NCI-H2171 (cell line): ENCODE measurements around the gene RPS27L.

ENCODE experiments used
- DNase-seq: peaks from one replicate; lab custom pipeline; 2025; lab: John Stamatoyannopoulos, UW

The RPS27L gene

DNA sequence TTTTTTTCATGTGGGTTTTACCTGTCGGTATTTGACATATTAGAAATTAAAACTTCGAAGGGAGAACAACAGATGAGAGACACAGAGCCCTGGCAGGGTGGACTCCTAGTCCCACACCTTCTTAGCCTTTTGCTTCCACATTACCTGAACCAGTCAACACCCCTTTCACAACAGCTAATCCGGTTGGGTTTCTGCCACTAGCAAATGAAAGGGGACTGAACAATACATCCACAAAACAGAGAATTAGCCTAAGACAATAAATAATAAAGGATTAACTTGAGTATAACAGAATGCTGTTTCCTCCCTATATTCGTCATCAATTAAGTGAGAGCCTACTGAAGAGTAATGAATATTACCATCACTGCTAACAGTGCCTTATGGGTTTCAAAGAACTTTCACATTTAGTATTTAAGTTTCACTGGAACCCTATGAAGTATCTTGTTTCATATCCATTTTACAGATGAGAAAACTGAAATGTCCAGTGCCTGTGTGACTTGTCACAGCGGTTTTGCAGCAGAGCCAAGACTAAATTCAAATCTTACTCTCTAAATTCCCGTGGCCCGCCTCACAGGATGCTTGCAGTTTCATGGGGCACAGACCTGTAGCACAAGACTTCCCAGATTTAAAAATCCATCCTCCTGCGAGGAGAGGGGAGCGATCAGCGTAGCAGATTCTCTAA, 31.1 kb upstream of the RPS27L start:
- no peak for DNase-seq

DNA sequence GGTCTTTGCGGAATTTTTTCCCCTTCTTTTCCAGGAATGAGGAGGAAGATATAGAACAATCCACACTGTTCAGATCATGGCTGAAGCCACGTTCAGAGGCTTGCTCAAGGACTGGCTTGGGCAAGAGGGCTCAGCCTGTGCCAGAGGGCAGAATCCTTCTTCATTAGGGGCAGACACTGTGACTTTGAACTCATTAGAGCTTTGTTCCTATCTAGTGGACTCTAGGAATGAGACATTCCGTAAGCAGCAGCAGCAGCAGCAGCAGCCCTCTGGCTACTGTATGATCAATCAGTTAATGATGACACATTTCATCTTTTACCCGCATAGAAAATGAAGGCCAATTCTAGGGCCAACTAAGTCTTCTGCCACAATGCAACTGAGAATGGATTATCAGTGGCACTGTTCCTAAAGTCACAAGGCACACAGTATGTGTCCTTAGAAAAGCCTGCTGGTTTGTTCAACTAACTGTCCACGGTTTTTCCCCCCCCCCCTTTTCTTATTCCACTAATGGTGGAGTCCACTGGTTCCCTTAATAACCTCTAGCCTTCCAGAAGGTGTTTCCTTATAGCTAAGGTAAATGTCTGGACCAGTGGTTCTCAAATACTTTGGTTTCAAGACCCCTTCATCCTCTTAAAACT, 30.4 kb upstream of the RPS27L start:
- DNase-seq: no peak

DNA sequence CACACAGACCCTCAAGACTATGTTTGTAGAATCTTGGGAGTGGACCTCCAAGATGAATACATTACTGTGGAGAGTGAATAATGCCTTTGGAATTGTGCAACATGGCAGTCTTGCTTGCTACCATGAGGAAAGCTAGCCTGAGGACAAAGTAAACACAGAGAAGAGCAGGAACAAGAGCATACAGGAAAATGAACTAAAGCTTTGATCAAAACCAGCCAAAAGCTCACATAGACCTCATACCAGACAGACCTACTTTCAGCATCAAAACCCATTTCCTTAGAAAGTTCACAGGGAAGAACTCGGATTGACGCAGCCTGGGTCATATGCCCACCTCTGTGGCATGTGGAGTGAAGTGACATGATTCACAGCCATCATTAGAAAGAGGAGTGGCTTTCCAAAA, 28.8 kb upstream of the RPS27L start:
- no peak for DNase-seq

DNA sequence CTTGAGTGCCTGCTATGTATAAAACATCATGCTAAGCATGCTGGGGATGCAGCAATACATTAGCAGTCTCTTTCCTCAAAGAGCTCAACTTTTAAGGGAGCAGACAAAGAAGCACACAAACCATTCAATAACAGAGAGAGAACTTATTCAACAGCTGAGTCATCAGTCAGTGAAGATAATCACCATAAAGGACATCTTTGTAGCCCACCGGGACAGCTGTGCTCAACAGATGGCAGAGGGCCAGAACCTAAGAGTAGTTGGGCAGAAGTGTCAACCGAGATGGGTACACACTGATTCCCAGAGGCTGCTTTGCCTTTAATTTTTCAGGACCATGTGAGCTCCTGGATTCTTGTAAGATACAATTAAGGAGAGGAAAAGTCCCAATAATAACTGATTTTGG, 27.9 kb upstream of the RPS27L start:
- peak; percentile 32 for DNase-seq

DNA sequence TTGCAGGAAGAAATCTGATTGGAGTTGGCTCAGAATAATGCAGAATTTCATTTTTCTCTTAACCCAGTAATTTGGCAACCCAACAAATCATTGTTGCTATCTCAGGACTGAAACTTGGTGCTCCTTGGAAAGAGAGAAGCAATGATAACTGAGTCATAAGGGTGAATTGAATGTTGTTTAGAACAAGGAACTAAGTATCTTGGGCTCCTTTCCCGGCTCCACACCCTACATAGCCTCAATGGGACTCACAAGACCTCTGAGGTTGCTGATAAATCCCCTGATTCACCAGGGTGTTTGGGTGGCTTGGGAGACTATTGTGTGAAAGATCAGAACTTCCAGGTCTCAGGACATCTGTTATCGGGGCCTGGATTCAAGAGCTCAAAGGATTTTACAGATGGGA, 24.4 kb upstream of the RPS27L start:
- DNase-seq: no peak

DNA sequence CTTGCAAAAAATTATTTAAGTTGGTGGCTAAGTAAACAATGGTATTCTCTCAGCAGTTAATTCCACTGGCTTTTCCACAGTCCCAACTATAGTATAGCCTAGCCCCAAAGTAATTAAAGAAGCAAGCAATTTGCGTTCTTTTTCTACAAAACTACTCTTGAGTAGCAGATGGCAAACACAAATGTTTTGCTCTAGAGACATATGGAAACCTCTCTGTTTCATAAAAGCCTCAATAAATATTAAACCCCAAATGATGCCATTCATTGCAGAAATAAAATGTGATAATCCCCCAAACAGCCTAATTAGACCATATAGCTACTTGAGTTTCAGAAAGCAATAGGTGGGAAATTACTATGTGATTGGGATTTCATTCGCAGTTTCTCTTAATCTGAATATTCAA, 23.5 kb upstream of the RPS27L start:
- peak; percentile 13 for DNase-seq

DNA sequence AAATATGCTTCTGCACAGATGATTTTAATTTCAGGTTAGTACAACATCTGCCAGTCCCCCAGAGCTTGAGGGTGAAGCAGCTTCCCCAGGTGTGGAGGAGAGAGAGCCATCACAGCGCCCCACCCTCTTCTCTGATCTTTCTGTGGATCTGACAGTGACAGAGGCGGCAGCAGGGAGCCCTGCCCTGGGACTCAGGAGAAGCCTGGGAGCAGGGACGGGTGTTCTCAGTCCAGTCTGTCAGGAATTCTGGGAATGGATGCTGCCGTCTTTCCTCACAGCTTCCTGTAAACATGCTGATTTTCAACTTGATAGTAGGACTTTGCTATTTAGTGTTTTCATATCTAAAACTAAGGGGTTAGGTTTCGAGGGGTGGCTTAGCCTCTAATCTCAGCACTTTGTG, 20.8 kb upstream of the RPS27L start:
- peak; percentile 42 for DNase-seq

DNA sequence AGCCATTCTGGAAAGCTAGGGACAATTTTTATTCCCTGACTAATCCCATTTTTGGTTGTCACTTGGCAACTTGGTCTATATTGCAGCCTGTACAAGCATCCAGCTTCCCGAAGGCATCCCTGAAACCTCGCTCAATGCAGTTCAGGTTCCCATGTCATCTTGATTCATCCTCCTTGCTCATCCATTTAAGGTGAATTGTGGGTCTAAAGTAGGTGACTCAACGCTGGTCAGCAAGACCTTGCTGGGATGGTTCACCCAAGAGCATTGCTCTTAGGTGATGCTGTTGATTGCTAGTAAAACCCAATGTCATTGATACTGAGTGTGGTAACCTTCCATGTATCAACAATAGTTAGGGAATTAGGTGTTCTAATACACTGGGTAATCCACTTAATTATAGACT, 19.0 kb upstream of the RPS27L start:
- DNase-seq: no peak

DNA sequence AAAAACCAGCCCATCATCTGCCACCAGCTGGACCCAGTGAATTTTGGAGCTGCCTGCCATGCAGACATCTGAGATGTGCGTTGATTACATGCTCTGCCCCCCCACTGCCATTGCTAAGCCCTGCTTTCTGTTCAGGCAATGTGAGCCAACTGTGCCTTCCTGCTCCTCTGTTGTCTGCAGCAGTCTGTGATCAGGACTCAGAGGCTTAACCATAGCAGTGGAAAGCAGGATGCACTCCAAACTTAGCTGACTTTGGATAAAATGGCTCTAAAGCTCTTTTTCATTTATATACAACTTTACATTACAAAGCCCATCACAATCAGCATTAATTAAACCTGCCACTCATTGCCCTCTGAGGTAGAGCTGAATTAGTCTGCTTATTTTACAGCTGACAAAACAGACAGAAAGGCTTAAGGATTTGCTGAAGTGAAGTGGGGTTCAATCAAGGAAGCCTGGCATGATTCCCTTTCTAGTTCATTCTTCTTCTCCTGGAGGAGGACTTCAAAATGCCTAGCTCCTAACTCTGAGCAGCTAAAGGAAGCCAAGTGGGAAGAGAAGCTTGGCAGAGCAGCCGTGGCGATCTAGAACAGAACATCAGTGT, 15.7 kb upstream of the RPS27L start:
- peak; percentile 43 for DNase-seq

DNA sequence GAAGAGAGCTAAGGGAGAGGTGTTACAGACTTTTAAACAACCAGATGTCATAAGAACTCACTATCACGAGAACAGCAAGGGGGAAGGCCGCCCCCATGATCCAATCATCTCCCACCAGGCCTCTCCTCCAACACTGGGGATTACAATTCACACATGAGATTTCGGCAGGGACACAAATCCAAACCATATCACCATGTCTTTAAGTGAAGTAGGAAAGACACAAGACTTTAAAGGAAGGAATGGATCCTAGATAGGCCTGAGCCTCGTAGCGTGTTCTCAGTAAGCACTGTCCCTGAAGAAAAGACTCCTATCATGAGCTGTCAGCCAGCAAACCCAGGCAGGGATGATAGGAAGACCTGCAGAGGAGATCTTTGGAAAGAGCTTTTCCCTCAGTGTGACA, 15.1 kb upstream of the RPS27L start:
- no peak for DNase-seq

DNA sequence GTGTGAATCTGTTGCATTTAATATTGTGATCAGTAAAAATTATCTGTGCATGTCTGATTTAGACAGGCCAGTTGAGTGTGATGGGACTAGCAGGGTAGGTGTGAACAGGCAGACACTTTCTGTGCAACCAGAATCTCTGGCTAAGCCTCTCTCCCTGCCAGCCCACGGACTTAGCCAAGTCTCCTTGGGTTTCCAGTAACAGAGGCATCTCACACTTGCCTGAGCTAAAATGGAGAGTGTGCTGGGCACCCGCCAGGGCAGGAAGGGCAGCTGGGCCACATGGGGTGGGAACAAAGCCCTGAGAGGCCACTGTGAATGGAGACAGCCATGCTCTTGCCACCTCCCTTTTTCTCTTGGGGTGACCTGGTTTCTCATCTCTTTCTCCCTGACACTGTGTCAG, 12.5 kb upstream of the RPS27L start:
- DNase-seq: no peak

DNA sequence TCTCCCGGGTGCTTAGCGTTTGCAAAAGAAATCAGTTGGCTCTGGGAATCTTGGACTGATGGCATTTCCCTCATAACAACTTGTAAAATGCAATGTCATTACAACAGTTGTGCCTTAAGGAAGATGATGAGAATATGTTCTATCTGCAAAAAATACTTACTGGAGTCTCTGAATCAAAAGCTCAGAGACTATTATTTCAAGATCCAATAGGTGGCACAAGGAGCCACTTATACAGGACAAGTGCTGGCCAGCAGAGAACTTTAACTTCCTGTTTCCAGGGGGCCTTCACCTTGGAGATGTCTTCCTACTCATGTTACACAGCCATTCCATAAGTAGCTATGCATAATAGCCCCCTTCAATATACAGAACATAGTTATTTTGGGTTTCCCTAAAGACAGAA, 8.9 kb upstream of the RPS27L start:
- no peak for DNase-seq

DNA sequence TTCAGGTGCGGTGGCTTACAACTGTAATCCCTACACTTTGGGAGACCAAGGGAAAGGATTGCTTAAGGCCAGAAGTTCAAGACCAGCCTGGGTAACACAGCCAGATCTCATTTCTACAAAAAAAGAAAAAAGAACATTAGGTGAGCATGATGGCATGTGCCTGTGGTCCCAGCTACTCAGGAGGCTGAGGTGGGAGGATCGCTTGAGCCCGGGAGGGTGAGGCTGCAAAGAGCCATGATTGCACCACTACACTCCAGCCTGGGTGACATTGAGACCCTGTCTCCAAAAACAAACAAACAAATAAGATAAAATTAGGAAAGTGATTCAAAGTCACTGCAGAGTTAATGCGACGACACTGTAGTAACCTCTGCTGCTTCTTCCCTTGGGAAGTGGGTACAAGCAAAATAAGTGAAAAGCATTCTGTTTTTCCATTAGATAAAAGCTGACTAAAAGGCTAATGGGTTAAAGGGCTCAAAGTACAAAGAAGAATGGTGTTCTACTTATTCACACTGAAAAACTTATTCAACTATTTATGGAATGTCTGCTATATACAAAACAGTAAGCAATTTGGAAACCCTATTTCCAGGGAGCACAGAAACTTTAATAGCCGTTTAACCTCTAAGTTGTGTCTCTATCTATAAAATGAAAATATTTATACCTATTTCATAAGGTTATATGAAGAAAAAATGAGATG, 8.0 kb upstream of the RPS27L start:
- no peak for DNase-seq

DNA sequence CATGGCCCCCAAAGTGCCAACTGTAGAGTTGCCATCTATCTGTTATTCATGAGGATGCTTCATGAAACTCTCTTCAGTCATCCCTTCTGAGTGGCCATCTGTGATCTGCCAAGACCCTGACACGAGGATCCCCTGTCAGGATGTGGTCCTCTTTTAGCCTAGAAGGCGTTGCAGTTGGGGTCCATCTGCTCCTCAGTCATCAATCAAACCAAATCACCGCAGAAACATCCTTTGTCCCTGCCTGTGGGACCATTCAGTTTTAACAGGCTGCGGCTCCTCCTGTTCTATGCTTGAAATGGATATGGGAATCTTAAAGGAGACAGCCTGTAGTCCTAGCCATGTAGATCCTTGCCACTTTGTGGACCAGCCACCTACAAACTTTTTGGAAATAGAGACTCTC, 5.9 kb upstream of the RPS27L start:
- DNase-seq: no peak

DNA sequence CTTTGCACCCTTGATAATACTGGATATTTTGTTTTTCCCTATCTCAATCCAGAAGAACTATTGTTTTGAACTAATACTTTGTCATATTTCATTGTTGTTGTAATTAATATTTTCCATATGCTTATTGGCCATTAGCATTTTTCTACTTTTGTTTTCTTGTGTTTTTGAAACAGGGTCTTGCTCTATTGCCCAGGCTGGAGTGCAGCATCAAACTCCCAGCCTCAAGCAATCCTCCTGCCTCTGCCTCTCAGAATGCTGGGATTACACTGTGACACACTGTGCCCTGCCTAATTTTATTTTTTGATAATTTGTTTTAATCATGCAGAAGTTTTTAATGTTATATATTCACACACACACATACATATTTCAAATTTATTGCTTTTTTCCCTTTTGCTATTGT, 3.4 kb upstream of the RPS27L start:
- no peak for DNase-seq

DNA sequence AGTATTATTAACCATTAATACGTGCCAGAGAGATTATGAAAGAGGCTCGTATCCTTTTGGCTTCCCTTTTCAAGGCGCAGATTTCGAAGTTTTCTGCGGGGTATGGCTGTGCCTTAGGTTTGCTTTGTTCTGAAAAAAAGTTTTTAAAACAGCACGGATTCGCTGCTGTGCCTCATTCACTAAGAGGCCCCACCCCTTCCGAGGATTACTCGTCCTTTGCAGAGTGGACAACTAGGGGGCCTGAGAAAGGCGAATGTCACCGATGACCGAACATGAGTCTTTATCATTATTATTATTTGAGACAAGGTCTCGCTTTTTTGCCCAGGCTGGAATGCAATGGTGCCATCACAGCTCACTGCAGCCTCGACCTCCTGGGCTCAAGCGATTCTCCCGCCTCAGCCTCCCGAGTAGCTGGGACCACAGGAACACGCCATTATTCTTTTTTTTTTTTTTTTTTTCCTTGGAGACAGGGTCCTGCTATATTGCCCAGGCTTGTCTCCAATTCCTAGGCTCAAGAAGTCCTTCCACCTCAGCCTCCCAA, 684 bp upstream of the RPS27L start:
- no peak for DNase-seq

DNA sequence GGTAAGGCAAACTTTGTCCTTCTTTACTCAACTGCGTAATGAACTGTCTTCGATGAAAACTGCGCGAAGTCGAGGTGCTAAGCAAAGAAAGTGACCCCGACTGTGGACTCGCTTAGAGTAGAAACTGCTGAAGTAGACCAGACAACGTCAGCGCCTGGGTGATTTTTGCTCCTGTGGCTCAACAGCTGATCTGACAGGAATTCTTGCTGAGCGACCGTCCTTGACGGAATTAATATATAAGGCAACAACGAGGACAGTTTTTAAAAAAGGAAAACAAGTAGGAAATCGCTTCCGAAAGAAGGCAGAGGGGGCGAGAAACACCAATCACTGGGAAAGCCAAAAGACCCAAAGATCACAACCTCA, 541 bp downstream of the RPS27L start:
- no peak for DNase-seq

DNA sequence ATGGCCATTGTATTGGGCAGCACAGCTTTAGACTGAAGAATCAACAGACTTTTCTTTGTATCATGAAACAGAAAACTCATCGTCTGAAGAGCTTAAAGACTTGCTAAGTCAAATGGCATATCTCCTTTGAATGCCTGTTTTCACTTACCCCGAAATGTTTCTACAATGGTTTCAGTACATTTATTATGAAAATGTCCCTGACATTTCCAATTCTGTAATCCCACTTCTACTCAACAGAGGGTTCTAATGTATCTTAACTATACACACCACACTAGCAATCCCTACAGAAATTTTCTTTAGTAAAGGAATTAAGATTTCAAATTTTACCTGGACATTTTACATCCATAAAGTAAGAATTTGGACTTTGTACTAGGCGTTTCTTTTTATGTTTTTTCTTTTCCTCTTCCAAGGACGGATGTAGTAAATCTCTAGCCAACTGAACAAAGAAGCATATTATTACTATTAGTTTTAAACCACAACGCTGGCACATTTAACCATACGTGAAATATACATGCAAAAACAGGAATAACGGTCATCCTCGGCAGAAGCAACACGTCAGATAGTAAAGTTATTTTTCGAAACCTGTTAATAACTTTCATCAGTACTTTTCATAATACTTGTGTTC, 1.1 kb downstream of the RPS27L start:
- no peak for DNase-seq

DNA sequence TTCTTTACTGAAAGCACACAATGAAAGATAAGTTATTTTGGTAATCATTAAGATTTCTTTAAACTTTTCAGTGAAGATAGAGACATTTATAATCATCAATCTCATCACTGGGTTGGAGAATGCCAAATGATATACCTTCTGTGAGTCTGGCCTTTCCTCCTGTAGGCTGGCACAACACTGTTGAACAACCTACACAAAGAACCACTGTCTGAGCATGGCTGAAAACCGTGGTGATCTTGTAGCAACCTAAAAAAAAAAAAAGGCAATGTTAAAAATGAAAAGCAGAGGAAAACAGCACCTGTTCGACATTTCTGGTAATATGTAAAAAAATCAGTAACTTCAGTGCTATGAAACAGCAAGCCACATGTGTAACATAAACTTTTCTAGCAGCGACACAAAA, 1.8 kb downstream of the RPS27L start:
- DNase-seq: no peak

DNA sequence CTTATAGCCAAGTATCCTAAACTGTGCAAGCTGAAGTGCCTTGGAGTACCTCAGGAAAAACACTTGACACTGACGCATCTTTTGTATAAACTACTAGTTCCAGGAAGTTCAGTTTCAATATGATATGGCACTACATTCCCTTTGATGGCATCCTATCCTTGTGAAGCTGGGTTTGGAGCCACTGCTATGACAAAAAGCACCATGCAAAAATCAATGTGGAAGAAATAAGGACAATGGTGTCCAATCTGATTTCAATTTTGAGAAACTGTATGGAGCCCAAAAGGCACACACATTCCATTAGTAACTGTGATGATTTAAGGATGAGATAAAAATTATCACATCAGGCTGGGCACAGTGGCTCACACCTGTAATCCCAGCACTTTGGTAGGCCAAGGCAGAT, 5.6 kb downstream of the RPS27L start:
- no peak for DNase-seq

DNA sequence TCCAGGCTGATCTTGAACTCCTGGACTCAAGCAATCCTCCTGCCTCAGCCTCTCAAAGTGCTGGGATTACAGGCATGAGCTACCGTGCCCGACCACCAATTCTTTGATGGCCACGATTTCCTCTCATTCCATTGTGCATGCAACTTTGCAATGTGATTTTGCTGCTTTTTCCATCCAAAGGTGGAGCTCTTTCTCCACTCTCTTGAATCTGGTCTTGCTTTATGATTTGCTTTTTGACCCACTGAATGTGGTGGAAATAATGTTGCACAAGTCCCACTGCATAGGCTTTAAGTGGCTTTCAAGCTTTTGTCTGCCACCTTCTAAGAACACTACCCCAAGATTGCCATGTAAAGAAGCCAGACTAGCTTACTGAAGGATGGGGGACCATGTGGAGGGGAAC, 10.6 kb downstream of the RPS27L start:
- no peak for DNase-seq

DNA sequence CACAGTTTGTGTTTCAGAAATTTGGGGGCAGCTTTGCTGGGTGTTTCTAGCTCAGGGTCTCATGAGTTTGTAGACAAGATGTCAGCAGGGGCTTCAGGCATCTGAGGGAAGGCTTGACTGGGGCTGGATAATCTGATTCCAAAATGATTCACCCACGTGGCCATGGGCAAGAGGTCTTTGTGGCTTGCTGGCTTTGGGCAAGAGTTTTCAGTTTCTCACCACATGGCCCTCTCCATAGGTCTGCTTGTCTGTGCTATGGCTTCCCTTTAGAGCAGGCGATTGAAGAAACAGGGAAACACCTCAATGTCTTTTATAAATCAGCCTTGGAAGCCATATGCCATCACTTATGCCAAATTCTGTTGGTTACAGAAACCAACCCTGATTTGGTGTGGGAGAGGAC, 11.9 kb downstream of the RPS27L start:
- DNase-seq: no peak

DNA sequence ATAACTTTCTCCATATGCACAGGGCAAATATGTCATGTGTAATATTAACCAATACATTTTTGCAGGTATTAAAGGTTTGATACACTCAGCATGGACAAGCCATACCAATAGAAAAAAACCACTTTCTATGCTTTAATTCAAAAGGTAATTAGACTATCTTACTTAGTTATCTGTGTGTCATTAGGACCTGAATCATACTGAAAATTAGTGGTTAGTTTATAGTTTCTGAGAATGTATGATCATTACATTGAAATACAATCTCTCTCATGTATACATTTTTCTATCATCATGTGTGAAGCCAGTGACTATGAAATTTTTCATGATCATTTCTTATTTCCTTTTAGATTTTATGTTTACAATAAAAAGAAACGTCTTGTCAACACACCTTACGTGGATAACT, 16.3 kb downstream of the RPS27L start:
- DNase-seq: no peak
